OCI-LY1 (cell line): ENCODE measurements around the gene KIAA0040.

Experiments
- H2AFZ ChIP-seq: fragments of 200-600 bp; sonication (generic), shearing (Covaris generic); 2 replicates; pipeline ENCODE4 v1.6.0; 2014; ENCODE audit warnings: antibody characterized with exemption, mild to moderate bottlenecking, low read length
- H3F3A ChIP-seq: fragments of 200-600 bp; sonication (generic), shearing (Covaris generic); 2 replicates; pipeline ENCODE4 v1.6.0; 2014; ENCODE audit warnings: mild to moderate bottlenecking, antibody characterized with exemption, low read length, moderate library complexity; ENCODE audit not compliant: insufficient read depth
- H3K27ac ChIP-seq: fragments of 200-600 bp; sonication (generic); 2 replicates; pipeline ENCODE4 v1.5.1; 2014; ENCODE audit warnings: low read length, mixed run types, mild to moderate bottlenecking, low read depth; ENCODE audit not compliant: poor library complexity, severe bottlenecking
- H3K27me3 ChIP-seq: fragments of 200-600 bp; sonication (generic); 2 replicates; pipeline ENCODE4 v1.6.0; 2014; ENCODE audit warnings: antibody characterized with exemption, mild to moderate bottlenecking, low read length, moderate library complexity; ENCODE audit not compliant: insufficient read depth
- H3K36me3 ChIP-seq: fragments of 200-600 bp; sonication (generic); 2 replicates; pipeline ENCODE4 v1.6.1; 2014; ENCODE audit warnings: mild to moderate bottlenecking, antibody characterized with exemption, low read length, moderate library complexity, mixed read lengths; ENCODE audit not compliant: insufficient read depth
- H3K4me1 ChIP-seq: fragments of 200-600 bp; sonication (generic); 2 replicates; pipeline ENCODE4 v1.5.1; 2014; ENCODE audit warnings: mild to moderate bottlenecking, low read length, moderate library complexity; ENCODE audit not compliant: insufficient read depth, severe bottlenecking
- H3K4me2 ChIP-seq: fragments of 200-600 bp; sonication (generic), shearing (Covaris generic); 2 replicates; pipeline ENCODE4 v1.6.1; 2014; ENCODE audit warnings: low read length
- H3K4me3 ChIP-seq: fragments of 200-600 bp; sonication (generic); 2 replicates; pipeline ENCODE4 v1.5.1; 2014; ENCODE audit warnings: low read length, low read depth, mild to moderate bottlenecking, mixed read lengths; ENCODE audit not compliant: poor library complexity, severe bottlenecking
- H3K79me2 ChIP-seq: fragments of 200-600 bp; shearing (Covaris generic); 2 replicates; pipeline ENCODE4 v1.6.1; 2016; ENCODE audit warnings: mixed run types, low read length, mixed read lengths; ENCODE audit not compliant: insufficient read depth
- H3K9ac ChIP-seq: fragments of 200-600 bp; sonication (generic), shearing (Covaris generic); 2 replicates; pipeline ENCODE4 v1.6.1; 2014; ENCODE audit warnings: mild to moderate bottlenecking, low read length, mixed read lengths
- H3K9me2 ChIP-seq: fragments of 200-600 bp; sonication (generic), shearing (Covaris generic); 2 replicates; pipeline ENCODE4 v1.6.1; 2014; ENCODE audit warnings: low read depth, mild to moderate bottlenecking, low read length, mixed read lengths
- H3K9me3 ChIP-seq: fragments of 200-600 bp; shearing (Covaris generic); 2 replicates; pipeline ENCODE4 v1.6.1; 2014; ENCODE audit warnings: low read length, mixed read lengths
- H4K20me1 ChIP-seq: fragments of 200-600 bp; sonication (generic), shearing (Covaris generic); 2 replicates; pipeline ENCODE4 v1.6.0; 2016; ENCODE audit warnings: mild to moderate bottlenecking, low read length; ENCODE audit not compliant: insufficient read depth
- CTCF ChIP-seq: fragments of 200-600 bp; sonication (generic), shearing (Covaris generic); IDR thresholded peaks from 2 replicates; pipeline ENCODE4 v1.5.1; 2017; ENCODE audit warnings: mild to moderate bottlenecking, antibody characterized with exemption, low read length, moderate library complexity, mixed read lengths
- EZH2 ChIP-seq: fragments of 200-600 bp; sonication (generic), shearing (Covaris generic); IDR thresholded peaks from 2 replicates; pipeline ENCODE4 v1.8.0; 2017; ENCODE audit warnings: borderline replicate concordance, mixed run types, mild to moderate bottlenecking, antibody characterized with exemption, low read length, moderate library complexity, mixed read lengths

KIAA0040 gene

GRCh38 chr1:175133673-175134435, 58.7 kb downstream of the KIAA0040 start:
- Histone ChIP-seq H3K36me3 (no peaks in the 10 kb centered on the region), H3F3A (no peaks in the 10 kb centered on the region), H3K27ac (no peak overlapping the region), H3K9me3 (no peaks in the 10 kb centered on the region), H3K9ac (no peak overlapping the region), H3K79me2 (no peaks in the 10 kb centered on the region), H3K4me2 (no peak overlapping the region), H3K9me2 (no peaks in the 10 kb centered on the region), H3K4me3 (no peak overlapping the region), H4K20me1 (no peaks in the 10 kb centered on the region), H3K27me3 (no peaks in the 10 kb centered on the region), H2AFZ (no peak overlapping the region), H3K4me1 (peaks cover 11% of the 10 kb centered on the region)
- no peak for TF ChIP-seq EZH2
- no peak for TF ChIP-seq CTCF

GRCh38 chr1:175132436-175132835, 60.1 kb downstream of the KIAA0040 start:
- no peak overlapping the region for H3K4me2 ChIP-seq
- no peaks in the 10 kb centered on the region for H4K20me1 ChIP-seq
- H2AFZ ChIP-seq: no peak overlapping the region
- no peaks in the 10 kb centered on the region for H3K27me3 ChIP-seq
- no peaks in the 10 kb centered on the region for H3K79me2 ChIP-seq
- H3K4me3 ChIP-seq: no peak overlapping the region
- H3K9ac ChIP-seq: no peak overlapping the region
- H3K4me1 ChIP-seq: peaks cover 11% of the 10 kb centered on the region
- no peaks in the 10 kb centered on the region for H3K9me3 ChIP-seq
- H3K36me3 ChIP-seq: no peaks in the 10 kb centered on the region
- H3K27ac ChIP-seq: no peak overlapping the region
- TF ChIP-seq EZH2 (no peak), CTCF (no peak)
- no peaks in the 10 kb centered on the region for H3F3A ChIP-seq
- H3K9me2 ChIP-seq: no peaks in the 10 kb centered on the region

GRCh38 chr1:175131095-175131494, 61.5 kb downstream of the KIAA0040 start:
- Histone ChIP-seq H3K9me2 (no peaks in the 10 kb centered on the region), H3K9ac (no peak overlapping the region), H3K4me2 (no peak overlapping the region), H3F3A (no peaks in the 10 kb centered on the region), H3K36me3 (no peaks in the 10 kb centered on the region), H4K20me1 (no peaks in the 10 kb centered on the region), H3K79me2 (no peaks in the 10 kb centered on the region), H3K9me3 (no peaks in the 10 kb centered on the region), H3K27me3 (no peaks in the 10 kb centered on the region), H2AFZ (no peak overlapping the region), H3K27ac (no peak overlapping the region), H3K4me3 (no peak overlapping the region), H3K4me1 (peaks cover 11% of the 10 kb centered on the region)
- TF ChIP-seq CTCF: no peak
